Fibroblast of peridontal ligament (primary cell): ENCODE measurements around the gene MACROD2.
"Not testable (repeated sequence)": the region's sequence is repeated elsewhere in the genome, so short reads cannot be mapped to it uniquely, and the experiment has no call there.

Experiments
- DNase-seq: peaks from one replicate; pipeline ENCODE4 v3.0.0-alpha.2; 2010; ENCODE audit errors: extremely low read depth

MACROD2 gene

GRCh38 chr20:15805154-15805553, 1809.8 kb downstream of the MACROD2 start:
- DNase-seq = no peak

- DNase-seq = no peak
Measured at GRCh38 chr20:15806105-15806504, 1810.8 kb downstream of the MACROD2 start.

- no peak for DNase-seq
Measured at GRCh38 chr20:15807271-15807670, 1812.0 kb downstream of the MACROD2 start.

- not testable (repeated sequence) for DNase-seq
Measured at GRCh38 chr20:15807771-15808170, 1812.5 kb downstream of the MACROD2 start.

- DNase-seq = no peak
Measured at GRCh38 chr20:15811951-15812350, 1816.6 kb downstream of the MACROD2 start.

GRCh38 chr20:15812696-15813095, 1817.4 kb downstream of the MACROD2 start:
- DNase-seq = no peak

GRCh38 chr20:15814360-15814759, 1819.0 kb downstream of the MACROD2 start:
- DNase-seq = no peak

- DNase-seq = peak; percentile 2
Measured at GRCh38 chr20:15814911-15815310, 1819.6 kb downstream of the MACROD2 start.

- no peak for DNase-seq
Measured at GRCh38 chr20:15817351-15817750, 1822.0 kb downstream of the MACROD2 start.

GRCh38 chr20:15818651-15819071, 1823.3 kb downstream of the MACROD2 start:
- DNase-seq = no peak

GRCh38 chr20:15823718-15824117, 1828.4 kb downstream of the MACROD2 start:
- DNase-seq = no peak

GRCh38 chr20:15827628-15828027, 1832.3 kb downstream of the MACROD2 start:
- DNase-seq = no peak

GRCh38 chr20:15831201-15831600, 1835.9 kb downstream of the MACROD2 start:
- no peak for DNase-seq

- no peak for DNase-seq
Measured at GRCh38 chr20:15832512-15832911, 1837.2 kb downstream of the MACROD2 start.

GRCh38 chr20:15834857-15835256, 1839.5 kb downstream of the MACROD2 start:
- DNase-seq = no peak

- no peak for DNase-seq
Measured at GRCh38 chr20:15835811-15836210, 1840.5 kb downstream of the MACROD2 start.

GRCh38 chr20:15836634-15837033, 1841.3 kb downstream of the MACROD2 start:
- peak; percentile 18 for DNase-seq

- no peak for DNase-seq
Measured at GRCh38 chr20:15837563-15837962, 1842.2 kb downstream of the MACROD2 start.

GRCh38 chr20:15838466-15838865, 1843.2 kb downstream of the MACROD2 start:
- DNase-seq = no peak

- DNase-seq = no peak
Measured at GRCh38 chr20:15840636-15841301, 1845.5 kb downstream of the MACROD2 start.

- no peak for DNase-seq
Measured at GRCh38 chr20:15842872-15843271, 1847.6 kb downstream of the MACROD2 start.

GRCh38 chr20:15843777-15844176, 1848.5 kb downstream of the MACROD2 start:
- DNase-seq = no peak

- DNase-seq = no peak
Measured at GRCh38 chr20:15847196-15847784, 1852.0 kb downstream of the MACROD2 start.

GRCh38 chr20:15848126-15848525, 1852.8 kb downstream of the MACROD2 start:
- DNase-seq = no peak
